Ectodermal cell (in vitro differentiated cells): ENCODE results near the gene EXOC5.
"Not testable (repeated sequence)": the region's sequence is repeated elsewhere in the genome, so short reads cannot be mapped to it uniquely, and the experiment has no call there.

Experiments
- H3K27ac ChIP-seq: 2 replicates; pipeline ENCODE4 v1.7.0; 2013; ENCODE audit warnings: mild to moderate bottlenecking, low read depth, low read length; ENCODE audit not compliant: insufficient read depth, poor library complexity, severe bottlenecking
- H3K27me3 ChIP-seq: 2 replicates; pipeline ENCODE4 v1.7.0; 2013; ENCODE audit warnings: mild to moderate bottlenecking, low read length; ENCODE audit not compliant: insufficient read depth, control insufficient read depth, poor library complexity, severe bottlenecking
- H3K36me3 ChIP-seq: one replicate; pipeline ENCODE4 v1.7.0; 2013; ENCODE audit warnings: low read length; ENCODE audit not compliant: control insufficient read depth, insufficient read depth
- H3K4me1 ChIP-seq: one replicate; pipeline ENCODE4 v1.7.0; 2013; ENCODE audit warnings: low read length; ENCODE audit not compliant: control insufficient read depth, insufficient read depth
- H3K4me3 ChIP-seq: 2 replicates; pipeline ENCODE4 v1.7.0; 2013; ENCODE audit warnings: low read depth, low read length, control low read depth; ENCODE audit not compliant: insufficient read depth
- H3K9me3 ChIP-seq: 2 replicates; pipeline ENCODE4 v1.7.0; 2013; ENCODE audit warnings: mild to moderate bottlenecking, low read length, moderate library complexity; ENCODE audit not compliant: control insufficient read depth
- WGBS, 2 experiments: methylation state at CpG; one replicate each; pipeline ENCODE4 v1.1.7; 2013; ENCODE audit warnings: missing lambda C conversion rate in 2 of 2; 5-methylcytosine and 5-hydroxymethylcytosine counted together

EXOC5 gene

DNA sequence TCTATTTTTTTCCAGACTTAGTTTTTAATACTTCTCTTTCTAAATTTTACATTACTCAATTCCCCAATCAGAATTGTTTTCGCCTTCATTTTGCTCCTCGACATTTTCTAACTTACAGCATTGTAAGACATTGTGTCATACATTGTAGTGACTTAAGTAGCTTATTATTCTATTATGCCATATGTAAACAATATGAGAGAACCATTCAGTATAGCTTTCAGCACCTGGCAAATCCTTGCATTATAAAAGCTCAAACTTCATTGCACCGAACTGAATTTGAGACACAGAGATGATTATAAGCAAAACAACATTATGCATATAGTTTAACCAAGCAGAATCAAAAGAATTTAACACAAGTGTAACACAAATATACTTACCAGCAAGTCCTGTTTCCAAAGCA lies 46.8 kb downstream of the EXOC5 start:
- H3K27me3 ChIP-seq: no peaks in the 10 kb centered on the region
- no peak overlapping the region for H3K27ac ChIP-seq
- no peaks in the 10 kb centered on the region for H3K9me3 ChIP-seq
- no peaks in the 10 kb centered on the region for H3K4me1 ChIP-seq
- 86 to 90% methylated on average over 1 to 2 of the region's 3 CpGs for WGBS, 2 experiments
- H3K4me3 ChIP-seq: no peak overlapping the region
- H3K36me3 ChIP-seq: peaks cover 8% of the 10 kb centered on the region

GRCh38 chr14:57212919-57213318 lies 55.8 kb downstream of the EXOC5 start:
- no peak overlapping the region for H3K4me3 ChIP-seq
- peaks cover 38% of the 10 kb centered on the region for H3K36me3 ChIP-seq
- H3K9me3 ChIP-seq: no peaks in the 10 kb centered on the region
- WGBS, 2 experiments: 55 to 98% methylated on average over 2 of the region's 2 CpGs
- no peak overlapping the region for H3K27ac ChIP-seq
- H3K27me3 ChIP-seq: no peaks in the 10 kb centered on the region
- no peaks in the 10 kb centered on the region for H3K4me1 ChIP-seq

GRCh38 chr14:57209561-57209960 lies 59.1 kb downstream of the EXOC5 start:
- Histone ChIP-seq H3K27ac (no peak overlapping the region), H3K27me3 (no peaks in the 10 kb centered on the region)
- WGBS, 2 experiments: 94 to 99% methylated on average over 4 of the region's 4 CpGs

GRCh38 chr14:57205938-57206337 lies 62.8 kb downstream of the EXOC5 start:
- no peak overlapping the region for H3K27ac ChIP-seq
- WGBS, 2 experiments: 97 to 98% methylated on average over 4 to 5 of the region's 5 CpGs
- H3K4me3 ChIP-seq: no peak overlapping the region
- no peaks in the 10 kb centered on the region for H3K27me3 ChIP-seq
- no peaks in the 10 kb centered on the region for H3K9me3 ChIP-seq
- H3K4me1 ChIP-seq: no peaks in the 10 kb centered on the region
- peaks cover 6% of the 10 kb centered on the region for H3K36me3 ChIP-seq

More at GRCh38 chr14:57209561-57209960, 59.1 kb downstream of the EXOC5 start:
- Histone ChIP-seq H3K36me3 (peaks cover 22% of the 10 kb centered on the region), H3K4me3 (no peak overlapping the region), H3K9me3 (no peaks in the 10 kb centered on the region), H3K4me1 (no peaks in the 10 kb centered on the region)

DNA sequence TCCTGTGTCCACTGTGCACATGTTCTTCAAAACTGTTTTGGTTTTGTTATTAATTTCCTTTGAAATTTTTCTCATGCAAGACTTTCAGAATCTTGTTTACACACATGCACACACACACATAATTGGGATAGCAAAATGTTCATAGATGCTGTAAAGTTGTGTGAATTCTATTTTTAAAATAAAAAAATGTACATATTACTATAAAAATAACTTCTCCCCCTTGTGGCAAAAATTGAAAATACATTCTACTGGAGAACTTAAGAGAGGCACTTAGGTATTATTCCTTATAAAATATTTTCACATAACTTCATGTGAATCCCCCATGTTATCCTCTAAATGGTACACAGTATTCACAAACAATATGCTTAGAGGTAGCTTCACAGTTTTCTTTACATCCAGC lies 66.0 kb downstream of the EXOC5 start:
- not testable (repeated sequence) for H3K27me3 ChIP-seq, H3K27ac ChIP-seq, H3K4me1 ChIP-seq, H3K4me3 ChIP-seq, H3K9me3 ChIP-seq, H3K36me3 ChIP-seq

DNA sequence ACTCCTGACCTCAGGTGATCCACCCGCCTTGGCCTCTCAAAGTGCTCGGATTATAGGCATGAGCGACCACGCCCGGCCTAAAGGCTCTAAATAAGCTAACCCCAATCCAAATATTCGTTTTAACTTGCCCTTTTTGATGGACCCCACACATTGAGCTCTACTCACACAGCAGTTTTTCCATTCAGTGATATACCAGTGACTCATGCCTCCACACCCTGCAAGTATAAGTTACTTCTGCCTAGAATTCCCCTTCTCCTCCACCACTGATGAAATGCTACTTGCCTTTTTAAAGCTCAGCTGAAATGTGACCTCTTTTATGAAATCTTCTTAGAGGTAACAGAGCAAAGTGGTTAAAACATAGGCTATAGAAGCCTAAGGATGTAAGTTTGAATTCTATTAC lies 68.8 kb downstream of the EXOC5 start:
- no peak overlapping the region for H3K27ac ChIP-seq
- H3K4me1 ChIP-seq: no peaks in the 10 kb centered on the region
- 92 to 93% methylated on average over 6 of the region's 6 CpGs for WGBS, 2 experiments
- no peaks in the 10 kb centered on the region for H3K36me3 ChIP-seq
- no peaks in the 10 kb centered on the region for H3K9me3 ChIP-seq
- H3K4me3 ChIP-seq: no peak overlapping the region
- H3K27me3 ChIP-seq: no peaks in the 10 kb centered on the region

- Histone ChIP-seq H3K36me3 (no peaks in the 10 kb centered on the region), H3K4me1 (no peaks in the 10 kb centered on the region), H3K4me3 (no peak overlapping the region), H3K9me3 (no peaks in the 10 kb centered on the region), H3K27ac (no peak overlapping the region), H3K27me3 (no peaks in the 10 kb centered on the region)
- 92 to 95% methylated on average over 7 of the region's 7 CpGs for WGBS, 2 experiments
These were observed 79.6 kb downstream of the EXOC5 start for GRCh38 chr14:57189070-57189469.

DNA sequence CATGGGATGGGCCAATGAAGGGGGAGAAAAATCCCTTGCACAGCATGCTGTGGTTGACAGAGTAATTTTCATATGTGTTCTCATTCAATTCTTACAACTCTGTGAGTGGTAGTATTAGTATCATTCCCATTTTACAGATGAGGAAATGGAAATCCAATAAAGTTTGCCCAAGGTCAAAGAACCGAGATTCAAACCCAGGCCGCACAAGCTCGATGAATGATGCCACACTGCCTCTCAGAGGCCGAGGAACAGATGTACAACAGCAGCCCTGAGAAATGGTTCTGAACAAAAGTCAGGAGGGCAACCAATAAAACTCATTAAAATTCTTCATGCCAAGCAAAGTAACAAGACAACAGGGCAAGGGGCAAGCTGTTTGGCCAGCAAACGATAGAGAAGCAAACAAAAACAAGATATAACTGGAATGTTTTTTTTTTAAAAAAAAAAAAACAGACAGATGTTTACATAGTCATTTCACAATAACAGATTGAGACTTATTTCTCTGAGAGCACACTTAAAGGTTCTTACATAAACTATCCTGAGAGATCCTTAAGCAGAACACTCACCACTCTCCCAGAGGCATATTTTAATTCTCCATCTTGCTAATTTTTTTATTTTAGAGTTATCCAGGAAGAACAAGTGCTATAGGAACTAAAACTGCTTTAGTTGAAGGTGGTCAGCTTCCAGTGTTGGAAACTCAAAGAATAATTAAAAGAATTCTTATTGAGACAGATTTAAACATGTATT lies 85.8 kb downstream of the EXOC5 start:
- no peaks in the 10 kb centered on the region for H3K9me3 ChIP-seq
- no peak overlapping the region for H3K4me3 ChIP-seq
- H3K4me1 ChIP-seq: no peaks in the 10 kb centered on the region
- 24 to 27% methylated on average over 4 to 5 of the region's 5 CpGs for WGBS, 2 experiments
- no peaks in the 10 kb centered on the region for H3K36me3 ChIP-seq
- H3K27ac ChIP-seq: no peak overlapping the region
- H3K27me3 ChIP-seq: no peaks in the 10 kb centered on the region

DNA sequence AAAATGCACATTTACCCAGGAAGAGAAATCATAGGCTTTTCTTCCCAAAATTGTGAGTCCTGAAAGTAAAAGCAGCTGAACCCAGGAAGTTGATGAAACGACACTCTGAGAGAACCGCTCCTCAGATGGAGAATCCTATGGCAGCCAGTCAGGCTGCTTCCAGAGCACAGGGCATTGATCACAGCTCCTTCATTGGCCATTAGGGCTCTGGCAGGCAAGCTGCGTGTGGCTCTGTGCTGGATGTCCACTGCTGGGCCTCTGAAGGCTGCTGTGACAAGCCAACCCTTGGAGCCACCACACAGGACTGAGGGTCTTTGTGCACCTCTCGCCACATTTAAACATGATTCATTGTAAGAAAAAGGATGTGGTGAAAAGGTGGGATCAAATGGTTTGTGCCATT lies 89.4 kb downstream of the EXOC5 start:
- 85% methylated on average over 4 of the region's 4 CpGs for WGBS, 2 experiments

GRCh38 chr14:57174466-57174865 lies 94.2 kb downstream of the EXOC5 start:
- Histone ChIP-seq H3K4me3 (no peak overlapping the region), H3K9me3 (no peaks in the 10 kb centered on the region), H3K4me1 (no peaks in the 10 kb centered on the region), H3K27me3 (no peaks in the 10 kb centered on the region), H3K27ac (no peak overlapping the region), H3K36me3 (no peaks in the 10 kb centered on the region)
- 95 to 98% methylated on average over 4 of the region's 4 CpGs for WGBS, 2 experiments

More for the DNA sequence above, 89.4 kb downstream of the EXOC5 start:
- Histone ChIP-seq H3K27ac (no peak overlapping the region), H3K4me3 (no peak overlapping the region), H3K9me3 (no peaks in the 10 kb centered on the region), H3K36me3 (no peaks in the 10 kb centered on the region), H3K4me1 (no peaks in the 10 kb centered on the region), H3K27me3 (no peaks in the 10 kb centered on the region)

- no peak overlapping the region for H3K27ac ChIP-seq
- no peaks in the 10 kb centered on the region for H3K36me3 ChIP-seq
- 94 to 95% methylated on average over 3 of the region's 3 CpGs for WGBS, 2 experiments
- no peaks in the 10 kb centered on the region for H3K27me3 ChIP-seq
- no peaks in the 10 kb centered on the region for H3K4me1 ChIP-seq
- no peak overlapping the region for H3K4me3 ChIP-seq
- no peaks in the 10 kb centered on the region for H3K9me3 ChIP-seq
These were observed 96.8 kb downstream of the EXOC5 start for GRCh38 chr14:57171903-57172302.
